K562 (cell line): ENCODE data around the gene MCC. TPM values are rescaled to one million over a fixed set of nuclear protein-coding genes. Genes with fewer than 3 reads are reported as not detected.

Source experiments
- AFF4 ChIP-seq: sonication (generic); formaldehyde crosslinking; IDR thresholded peaks from 2 replicates; pipeline ENCODE4 v1.8.0; 2023; ENCODE audit warnings: mild to moderate bottlenecking, missing genetic modification reagents
- BDP1 ChIP-seq: IDR thresholded peaks from 3 replicates; pipeline ENCODE4 v1.6.1; 2011; ENCODE audit not compliant: insufficient read length, insufficient read depth
- CEBPZ ChIP-seq: fragments of 150-350 bp; IDR thresholded peaks from 2 replicates; pipeline ENCODE4 v1.6.1; 2014; ENCODE audit warnings: low read depth, mild to moderate bottlenecking, low read length, borderline replicate concordance
- E2F5 ChIP-seq: sonication (generic); formaldehyde crosslinking; IDR thresholded peaks from 2 replicates; pipeline ENCODE4 v1.8.0; 2022; ENCODE audit warnings: mild to moderate bottlenecking, missing genetic modification reagents
- ESRRB ChIP-seq: fragments of 250-450 bp; sonication (Bioruptor Pico); IDR thresholded peaks from 2 replicates; pipeline ENCODE4 v1.5.0; 2020; ENCODE audit warnings: mild to moderate bottlenecking, moderate library complexity, borderline replicate concordance
- ETV1 ChIP-seq: fragments of 450-650 bp; conservative IDR thresholded peaks from 2 replicates; pipeline ENCODE4 v1.6.1; 2016; ENCODE audit warnings: missing genetic modification characterization, control low read depth, low read depth, missing compliant biosample characterization
- FOS ChIP-seq: IDR thresholded peaks from 3 replicates; pipeline ENCODE4 v1.6.1; 2011; ENCODE audit not compliant: insufficient read length; ENCODE audit errors: extremely low read depth
- HCFC1 ChIP-seq: IDR thresholded peaks from 2 replicates; pipeline ENCODE4 v1.6.1; 2012; ENCODE audit warnings: low read depth, low read length, improper control_type of control experiment
- HDGF ChIP-seq: fragments of 450-650 bp; IDR thresholded peaks from 2 replicates; pipeline ENCODE4 v1.6.1; 2016
- MCM5 ChIP-seq: fragments of 450-650 bp; IDR thresholded peaks from 2 replicates; pipeline ENCODE4 v1.6.1; 2016; ENCODE audit warnings: low read depth
- NFRKB ChIP-seq: fragments of 450-650 bp; IDR thresholded peaks from 2 replicates; pipeline ENCODE4 v1.6.1; 2016; ENCODE audit warnings: low read depth
- PATZ1 ChIP-seq: fragments of 250-450 bp; sonication (Bioruptor Pico); IDR thresholded peaks from 2 replicates; pipeline ENCODE4 v1.5.0; 2020; ENCODE audit warnings: mild to moderate bottlenecking, borderline replicate concordance
- PURB ChIP-seq: sonication (generic); formaldehyde crosslinking; IDR thresholded peaks from 2 replicates; pipeline ENCODE4 v1.9.0; 2021; ENCODE audit warnings: low read depth, mild to moderate bottlenecking, missing genetic modification reagents
- RFX5 ChIP-seq: IDR thresholded peaks from 2 replicates; pipeline ENCODE4 v1.6.1; 2011; ENCODE audit warnings: low read depth, mild to moderate bottlenecking, improper control_type of control experiment, low read length
- SETDB1 ChIP-seq: IDR thresholded peaks from one replicate; pipeline ENCODE4 v1.6.1; 2012; ENCODE audit warnings: low read length, control low read depth, inconsistent platforms
- TCF7 ChIP-seq: sonication (generic); IDR thresholded peaks from 2 replicates; pipeline ENCODE4 v1.6.1; 2016; ENCODE audit warnings: antibody characterized with exemption, borderline replicate concordance
- ZNF140 ChIP-seq: fragments of 250-450 bp; sonication (Bioruptor Pico); IDR thresholded peaks from 2 replicates; pipeline ENCODE4 v1.8.0; 2021; ENCODE audit warnings: moderate library complexity, mild to moderate bottlenecking, inconsistent platforms
- ZNF347 ChIP-seq: fragments of 450-650 bp; formaldehyde crosslinking; IDR thresholded peaks from 2 replicates; pipeline ENCODE4 v1.4.0; 2020; ENCODE audit warnings: low read depth, mild to moderate bottlenecking, moderate library complexity
- polyA plus RNA-seq, 8 experiments: library from polyadenylated mRNA; depleted of rRNA in 4 of 8; stranded (reverse) in 5 of 8; unstranded in 3 of 8; fragments of >200 nt; fragmentation: Nextera tagmentation in 2 of 8; fragmentation: Illumina TruSeq in 1 of 8; extraction: Ambion mirVana in 2 of 8; extraction: Trizol in 1 of 8; gene quantifications; 2 replicates each; pipeline versions ENCODE4 v1.2.1 to v1.2.3, GENCODE V29; 2011 to 2014; ENCODE audit warnings: inconsistent platforms in 1 of 8, missing spikeins in 1 of 8
- total RNA-seq, 7 experiments: library from RNA; depleted of rRNA in 6 of 7; stranded (reverse); fragments of >200 nt in 6 of 7; fragmentation: Illumina TruSeq in 2 of 7; extraction: Trizol in 2 of 7; gene quantifications; 2 replicates each; pipeline versions ENCODE4 v1.2.1 to v1.2.3, GENCODE V29; 2011 to 2021; ENCODE audit warnings: low replicate concordance in 1 of 7

The MCC gene
- total and polyA plus RNA-seq, 9 of the 15 experiments (the other 6 are each of a cell fraction or from before 2014, with no cell fraction given), result 0.04 to 0.24 (median 0.06) TPM; not detected in 1

- 0 out of 2 replicates have a peak, but pooled peaks have one; percentile 47 for TF ChIP-seq AFF4 (CRISPR knock-in tag)
- TF ChIP-seq ZNF347 (CRISPR knock-in tag), result no peak
- TF ChIP-seq NFRKB, result peak; percentile 17; the same call in 1 of the 2 replicates
- TF ChIP-seq RFX5, result peak; percentile 82
- no peak for TF ChIP-seq ZNF140 (CRISPR knock-in tag)
- TF ChIP-seq MCM5, result no peak
- TF ChIP-seq TCF7, result no peak
- peak; percentile 94 for TF ChIP-seq FOS
- TF ChIP-seq BDP1, result no peak
- no peak; the same call in 1 of the 2 replicates for TF ChIP-seq E2F5
- no peak for TF ChIP-seq HDGF
- TF ChIP-seq PURB (CRISPR knock-in tag), result no peak
- no peak for TF ChIP-seq SETDB1
- peak; percentile 27; the same call in 1 of the 2 replicates for TF ChIP-seq HCFC1
- peak; percentile 54; the same call in 1 of the 2 replicates for TF ChIP-seq ETV1 (tag)
- TF ChIP-seq ESRRB (CRISPR knock-in tag), result no peak
- no peak for TF ChIP-seq PATZ1 (CRISPR knock-in tag)
- no peak for TF ChIP-seq CEBPZ
Observed at GRCh38 chr5:112976432-112977309, 511.6 kb downstream of the MCC start, which contains the start of gene DCP2 (continued).
